ENCODE data around the gene D2HGDH.
"Not testable (repeated sequence)": the region's sequence is repeated elsewhere in the genome, so short reads cannot be mapped to it uniquely, and the experiment has no call there.

Gene D2HGDH

GRCh38 chr2:241803387-241804325 lies 69.2 kb downstream of the D2HGDH start:
- Histone ChIP-seq H3K9ac (ENCODE audit: low read length) (no peak overlapping the region), H3K27me3 (ENCODE audit: insufficient read depth, low read length, poor library complexity) (no peaks in the 10 kb centered on the region), H2BK15ac (replicated peaks; ENCODE audit: low read depth) (no peak overlapping the region), H3K4me1 (ENCODE audit: control insufficient read depth, low read depth, low read length) (peaks cover 6% of the 10 kb centered on the region), H3K23ac (ENCODE audit: low read length) (no peak overlapping the region), H2BK5ac (ENCODE audit: low read length) (no peak overlapping the region), H3K18ac (ENCODE audit: low read length) (no peak overlapping the region), H3K79me2 (ENCODE audit: control insufficient read depth, insufficient read depth, low read length) (no peaks in the 10 kb centered on the region), H2BK120ac (ENCODE audit: low read depth, low read length) (no peak overlapping the region), H3K36me3 (ENCODE audit: control insufficient read depth, insufficient read depth, low read length) (no peaks in the 10 kb centered on the region), H3K56ac (ENCODE audit: low read length) (peak overlapping the region; percentile 86), H2AK5ac (ENCODE audit: low read length) (no peak overlapping the region), H3K79me1 (ENCODE audit: low read length) (no peaks in the 10 kb centered on the region), H3K4ac (ENCODE audit: low read depth, low read length) (no peak overlapping the region), H3K27ac (ENCODE audit: low read depth, low read length) (no peak overlapping the region), H4K8ac (ENCODE audit: low read depth, low read length) (no peak overlapping the region), H3K4me2 (ENCODE audit: low read length) (no peak overlapping the region), H3K4me3 (ENCODE audit: low read length) (no peak overlapping the region), H4K5ac (ENCODE audit: low read length) (no peak overlapping the region)
- DNase-seq = no peak
- no CpG with 5 or more reads among the region's 109 CpGs for WGBS (ENCODE audit: extremely low coverage, insufficient coverage, low lambda C conversion rate)

GRCh38 chr2:241804326-241805229 lies 70.1 kb downstream of the D2HGDH start:
- H3K27me3 ChIP-seq (ENCODE audit: insufficient read depth, low read length, poor library complexity) = no peaks in the 10 kb centered on the region
- H3K56ac ChIP-seq (ENCODE audit: low read length) = peak overlapping the region; percentile 86
- H2BK15ac ChIP-seq (replicated peaks; ENCODE audit: low read depth) = no peak overlapping the region
- no peak overlapping the region for H3K18ac ChIP-seq (ENCODE audit: low read length)
- H3K79me2 ChIP-seq (ENCODE audit: control insufficient read depth, insufficient read depth, low read length) = no peaks in the 10 kb centered on the region
- no CpG with 5 or more reads among the region's 35 CpGs for WGBS (ENCODE audit: extremely low coverage, insufficient coverage, low lambda C conversion rate)
- H3K4me2 ChIP-seq (ENCODE audit: low read length) = no peak overlapping the region
- H3K27ac ChIP-seq (ENCODE audit: low read depth, low read length) = no peak overlapping the region
- H2AK5ac ChIP-seq (ENCODE audit: low read length) = no peak overlapping the region
- H4K5ac ChIP-seq (ENCODE audit: low read length) = no peak overlapping the region
- no peak overlapping the region for H4K8ac ChIP-seq (ENCODE audit: low read depth, low read length)
- H3K4ac ChIP-seq (ENCODE audit: low read depth, low read length) = peak overlapping the region; percentile 6
- no peak overlapping the region for H3K4me3 ChIP-seq (ENCODE audit: low read length)
- peak overlapping the region; percentile 88 for H2BK5ac ChIP-seq (ENCODE audit: low read length)
- no peaks in the 10 kb centered on the region for H3K36me3 ChIP-seq (ENCODE audit: control insufficient read depth, insufficient read depth, low read length)
- H3K23ac ChIP-seq (ENCODE audit: low read length) = no peak overlapping the region
- no peak overlapping the region for H2BK120ac ChIP-seq (ENCODE audit: low read depth, low read length)
- DNase-seq = peak; percentile 59
- H3K9ac ChIP-seq (ENCODE audit: low read length) = peak overlapping the region; percentile 51
- no peaks in the 10 kb centered on the region for H3K79me1 ChIP-seq (ENCODE audit: low read length)
- H3K4me1 ChIP-seq (ENCODE audit: control insufficient read depth, low read depth, low read length) = peaks cover 6% of the 10 kb centered on the region

- DNase-seq; H4K5ac ChIP-seq (ENCODE audit: low read length): not testable (repeated sequence)
Observed at GRCh38 chr2:241806217-241806616, 71.8 kb downstream of the D2HGDH start.

GRCh38 chr2:241808051-241808720 lies 73.8 kb downstream of the D2HGDH start:
- H2BK5ac ChIP-seq (ENCODE audit: low read length) = no peak overlapping the region
- H3K79me2 ChIP-seq (ENCODE audit: control insufficient read depth, insufficient read depth, low read length) = no peaks in the 10 kb centered on the region
- no peak overlapping the region for H3K4ac ChIP-seq (ENCODE audit: low read depth, low read length)
- H2BK120ac ChIP-seq (ENCODE audit: low read depth, low read length) = no peak overlapping the region
- H4K5ac ChIP-seq (ENCODE audit: low read length) = peak overlapping the region; percentile 12
- H2AK5ac ChIP-seq (ENCODE audit: low read length) = no peak overlapping the region
- no CpG with 5 or more reads among the region's 17 CpGs for WGBS (ENCODE audit: extremely low coverage, insufficient coverage, low lambda C conversion rate)
- peak overlapping the region; percentile 67 for H3K56ac ChIP-seq (ENCODE audit: low read length)
- peak overlapping the region; percentile 12 for H3K18ac ChIP-seq (ENCODE audit: low read length)
- no peak overlapping the region for H3K4me3 ChIP-seq (ENCODE audit: low read length)
- peak; percentile 54 for DNase-seq
- H4K8ac ChIP-seq (ENCODE audit: low read depth, low read length) = no peak overlapping the region
- H3K9ac ChIP-seq (ENCODE audit: low read length) = no peak overlapping the region
- H3K36me3 ChIP-seq (ENCODE audit: control insufficient read depth, insufficient read depth, low read length) = no peaks in the 10 kb centered on the region
- peak overlapping the region; percentile 1 for H3K27ac ChIP-seq (ENCODE audit: low read depth, low read length)
- H3K23ac ChIP-seq (ENCODE audit: low read length) = no peak overlapping the region
- H3K4me2 ChIP-seq (ENCODE audit: low read length) = no peak overlapping the region
- H3K4me1 ChIP-seq (ENCODE audit: control insufficient read depth, low read depth, low read length) = peaks cover 6% of the 10 kb centered on the region
- no peak overlapping the region for H2BK15ac ChIP-seq (replicated peaks; ENCODE audit: low read depth)
- H3K79me1 ChIP-seq (ENCODE audit: low read length) = no peaks in the 10 kb centered on the region
- no peaks in the 10 kb centered on the region for H3K27me3 ChIP-seq (ENCODE audit: insufficient read depth, low read length, poor library complexity)

More at GRCh38 chr2:241806217-241806616, 71.8 kb downstream of the D2HGDH start:
- H3K18ac ChIP-seq (ENCODE audit: low read length); H3K4ac ChIP-seq (ENCODE audit: low read depth, low read length); H3K4me1 ChIP-seq (ENCODE audit: control insufficient read depth, low read depth, low read length); H3K36me3 ChIP-seq (ENCODE audit: control insufficient read depth, insufficient read depth, low read length); H3K56ac ChIP-seq (ENCODE audit: low read length); H4K8ac ChIP-seq (ENCODE audit: low read depth, low read length); H3K23ac ChIP-seq (ENCODE audit: low read length); H3K27ac ChIP-seq (ENCODE audit: low read depth, low read length); H2BK15ac ChIP-seq (replicated peaks; ENCODE audit: low read depth); H3K27me3 ChIP-seq (ENCODE audit: insufficient read depth, low read length, poor library complexity); H3K79me1 ChIP-seq (ENCODE audit: low read length); H2AK5ac ChIP-seq (ENCODE audit: low read length); H3K9ac ChIP-seq (ENCODE audit: low read length); H2BK5ac ChIP-seq (ENCODE audit: low read length); H3K4me3 ChIP-seq (ENCODE audit: low read length); H2BK120ac ChIP-seq (ENCODE audit: low read depth, low read length); H3K79me2 ChIP-seq (ENCODE audit: control insufficient read depth, insufficient read depth, low read length); H3K4me2 ChIP-seq (ENCODE audit: low read length): not testable (repeated sequence)
- no CpG with 5 or more reads among the region's 8 CpGs for WGBS (ENCODE audit: extremely low coverage, insufficient coverage, low lambda C conversion rate)

GRCh38 chr2:241808721-241809382 lies 74.4 kb downstream of the D2HGDH start, which contains the start of gene NEU4:
Gene NEU4, plus strand, starts transcription at chr2:241809193. Its CDS starts 5,292 bp downstream, at chr2:241814485.
- H2BK5ac ChIP-seq (ENCODE audit: low read length) = no peak within 1 kb of the TSS
- peaks cover 6% of the 10 kb centered on the region for H3K4me1 ChIP-seq (ENCODE audit: control insufficient read depth, low read depth, low read length)
- H3K56ac ChIP-seq (ENCODE audit: low read length) = peak within 1 kb of the TSS; percentile 76
- no CpG with 5 or more reads among the region's 31 CpGs for WGBS (ENCODE audit: extremely low coverage, insufficient coverage, low lambda C conversion rate)
- H2BK120ac ChIP-seq (ENCODE audit: low read depth, low read length) = no peak within 1 kb of the TSS
- H3K4me3 ChIP-seq (ENCODE audit: low read length) = no peak within 1 kb of the TSS
- H3K27ac ChIP-seq (ENCODE audit: low read depth, low read length) = peak within 1 kb of the TSS; percentile 1
- H3K9ac ChIP-seq (ENCODE audit: low read length) = peak within 1 kb of the TSS; percentile 7
- H3K4ac ChIP-seq (ENCODE audit: low read depth, low read length) = no peak within 1 kb of the TSS
- no peak within 1 kb of the TSS for H2AK5ac ChIP-seq (ENCODE audit: low read length)
- H4K5ac ChIP-seq (ENCODE audit: low read length) = peak within 1 kb of the TSS; percentile 12
- H4K8ac ChIP-seq (ENCODE audit: low read depth, low read length) = no peak within 1 kb of the TSS
- no peak within 1 kb of the TSS for H3K23ac ChIP-seq (ENCODE audit: low read length)
- H3K27me3 ChIP-seq (ENCODE audit: insufficient read depth, low read length, poor library complexity) = no peaks in the 10 kb centered on the region
- H3K18ac ChIP-seq (ENCODE audit: low read length) = peak within 1 kb of the TSS; percentile 12
- H3K36me3 ChIP-seq (ENCODE audit: control insufficient read depth, insufficient read depth, low read length) = no peaks in the 10 kb centered on the region
- H3K79me2 ChIP-seq (ENCODE audit: control insufficient read depth, insufficient read depth, low read length) = no peaks in the 10 kb centered on the region
- no peaks in the 10 kb centered on the region for H3K79me1 ChIP-seq (ENCODE audit: low read length)
- H3K4me2 ChIP-seq (ENCODE audit: low read length) = no peak within 1 kb of the TSS
- peak; percentile 46 for DNase-seq
- no peak within 1 kb of the TSS for H2BK15ac ChIP-seq (replicated peaks; ENCODE audit: low read depth)
